OCI-M2 (cell line): ENCODE data around the gene SMOC1.

ENCODE experiments used
- DNase-seq: peaks from one replicate; lab custom pipeline; 2025; ENCODE audit not compliant: unreplicated experiment; lab: John Stamatoyannopoulos, UW

SMOC1 gene

GRCh38 chr14:69861025-69861569 is 18.1 kb upstream of the SMOC1 start:
- DNase-seq, result no peak

GRCh38 chr14:69863083-69863482 is 16.1 kb upstream of the SMOC1 start:
- no peak for DNase-seq

DNA sequence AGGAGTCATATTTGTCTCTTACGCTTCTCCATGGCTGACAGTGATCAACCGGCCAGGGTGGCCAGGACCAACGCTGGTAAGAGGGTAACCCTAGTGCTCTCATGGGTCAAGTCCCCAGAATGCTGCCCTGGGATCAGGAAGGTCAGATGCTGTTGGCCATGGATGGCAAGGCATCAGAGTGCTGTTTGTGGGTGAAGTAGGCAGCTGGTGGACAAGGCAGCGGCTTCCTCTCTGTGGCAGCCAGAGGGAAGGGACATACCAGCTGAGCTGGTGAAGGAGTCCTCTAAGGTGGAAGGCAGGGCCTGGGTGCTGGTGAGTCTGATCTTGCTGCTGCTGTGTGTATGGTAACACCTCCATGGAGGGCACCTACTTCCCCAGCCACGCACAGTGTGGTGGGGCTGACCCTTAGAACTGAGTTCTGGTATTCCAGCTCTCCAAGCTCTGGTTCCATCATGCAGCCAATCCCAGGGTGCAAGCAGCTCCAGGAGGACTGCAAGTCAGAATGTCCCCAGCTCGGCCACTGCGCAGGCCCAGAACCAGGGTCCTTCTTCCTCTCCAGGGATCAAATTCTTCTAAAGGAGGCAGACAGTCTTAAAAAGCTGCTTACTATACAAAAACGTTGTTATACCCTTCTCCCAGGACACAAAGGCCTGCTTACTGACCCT is 13.4 kb upstream of the SMOC1 start:
- DNase-seq, result no peak

GRCh38 chr14:69868363-69868963 is 10.8 kb upstream of the SMOC1 start:
- no peak for DNase-seq

DNA sequence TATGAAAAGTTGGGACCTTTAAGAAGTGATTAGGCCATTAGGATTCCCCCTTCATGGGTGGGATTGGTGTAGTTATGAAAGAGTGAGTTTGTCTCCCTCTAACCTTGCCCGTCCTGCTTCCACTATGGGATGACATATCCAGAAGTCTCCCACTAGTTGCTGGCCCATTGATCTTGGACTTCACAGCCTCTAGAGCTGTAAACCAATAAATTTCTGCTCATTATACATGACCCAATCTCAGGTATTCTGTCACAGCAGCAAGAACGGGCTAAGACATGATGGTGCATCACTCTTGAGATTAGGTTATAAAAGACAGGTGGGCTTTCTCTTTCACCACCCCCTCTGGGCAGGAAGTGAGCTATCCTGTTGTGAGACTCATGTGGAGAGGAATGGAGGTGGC is 8.6 kb upstream of the SMOC1 start:
- DNase-seq, result no peak

DNA sequence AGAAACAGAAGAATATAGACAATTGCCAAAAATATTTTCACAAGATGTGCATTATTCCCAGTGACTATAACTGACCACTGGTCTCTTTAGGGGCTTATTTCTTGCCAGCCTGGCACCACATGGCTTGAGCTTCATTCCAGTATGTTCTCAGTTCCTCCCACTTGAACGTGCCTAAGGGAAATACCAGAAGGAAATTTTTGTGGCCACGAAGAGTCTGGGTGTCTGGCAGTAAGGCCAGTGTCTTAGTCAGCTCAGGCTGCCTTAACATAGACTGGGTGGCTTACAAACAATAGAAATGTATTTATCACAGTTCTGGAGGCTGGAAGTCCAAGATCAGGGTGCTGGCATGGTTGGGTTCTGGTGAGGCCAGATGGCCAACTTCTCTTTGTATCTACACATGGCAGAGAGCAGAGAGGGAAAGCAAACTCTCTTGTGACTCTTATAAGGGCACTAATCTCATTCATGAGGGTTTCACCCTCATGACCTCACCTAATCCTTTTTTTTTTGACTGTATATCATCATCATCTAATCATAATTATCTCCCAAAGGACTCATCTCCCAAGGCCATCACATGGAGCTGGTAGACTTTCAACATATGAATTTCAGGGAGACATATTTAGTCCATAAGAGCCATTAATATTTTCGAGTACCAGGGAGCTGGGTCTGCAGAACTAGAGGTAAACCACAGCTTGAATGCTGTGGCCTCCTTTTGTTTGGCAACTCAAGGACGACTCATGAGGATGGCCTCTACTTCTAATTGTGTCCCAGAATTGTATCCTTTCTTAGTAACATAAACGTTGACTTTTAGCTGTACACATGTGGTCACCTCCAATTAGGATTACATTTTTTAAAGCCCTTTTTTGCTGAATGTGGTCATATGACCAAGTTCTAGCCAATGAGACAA is 5.1 kb upstream of the SMOC1 start:
- DNase-seq, result no peak

DNA sequence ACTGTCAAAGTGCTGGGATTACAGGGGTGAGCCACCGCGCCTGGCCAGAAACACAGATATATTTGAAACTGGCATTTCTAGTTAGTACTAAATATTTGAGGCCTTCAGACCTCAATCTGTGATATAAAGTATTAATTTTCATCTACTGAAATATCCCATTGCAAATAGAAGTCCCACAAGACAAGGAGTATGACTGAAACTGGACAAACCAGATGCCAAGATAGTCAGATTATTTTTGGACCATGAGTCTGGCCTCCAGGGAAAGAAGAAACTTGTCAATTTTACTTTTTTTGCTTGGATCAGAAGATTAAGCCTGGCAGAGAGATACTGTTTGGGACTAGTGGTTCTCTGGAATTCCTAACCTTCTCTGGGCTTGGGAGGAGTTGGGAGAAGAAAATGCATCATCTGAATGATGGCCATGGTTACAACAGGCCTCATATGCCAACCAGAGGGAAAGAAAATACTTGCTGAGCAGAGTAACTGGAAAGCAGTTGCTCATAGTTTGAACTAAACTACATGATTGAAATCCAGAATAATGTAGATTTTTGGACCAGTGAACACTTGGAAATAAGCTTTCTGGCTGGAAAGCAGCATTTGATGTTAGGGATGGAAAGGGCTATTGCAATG is 2.9 kb upstream of the SMOC1 start:
- no peak for DNase-seq

DNA sequence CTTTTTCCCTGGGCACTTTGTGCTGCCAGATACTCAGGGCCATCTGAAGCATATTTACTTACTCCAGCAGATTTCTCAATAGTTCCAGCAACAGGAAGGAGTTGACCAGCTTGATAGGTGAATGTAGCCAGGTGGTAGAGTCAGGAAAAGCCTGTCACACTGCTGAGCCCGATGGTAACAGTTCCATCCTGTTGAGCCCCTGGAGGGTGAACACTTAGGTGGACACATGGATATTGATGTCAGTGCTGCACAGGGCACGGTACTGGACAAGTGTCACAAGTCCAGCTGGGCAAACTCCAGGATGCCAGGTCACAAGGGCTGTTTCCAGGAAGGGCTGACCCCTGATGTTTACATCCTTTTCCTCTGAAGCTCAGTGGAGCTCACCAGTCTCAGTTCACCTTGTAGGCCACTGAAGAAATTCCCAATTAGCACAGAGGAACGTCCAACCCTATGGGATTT is 2.3 kb upstream of the SMOC1 start:
- no peak for DNase-seq

DNA sequence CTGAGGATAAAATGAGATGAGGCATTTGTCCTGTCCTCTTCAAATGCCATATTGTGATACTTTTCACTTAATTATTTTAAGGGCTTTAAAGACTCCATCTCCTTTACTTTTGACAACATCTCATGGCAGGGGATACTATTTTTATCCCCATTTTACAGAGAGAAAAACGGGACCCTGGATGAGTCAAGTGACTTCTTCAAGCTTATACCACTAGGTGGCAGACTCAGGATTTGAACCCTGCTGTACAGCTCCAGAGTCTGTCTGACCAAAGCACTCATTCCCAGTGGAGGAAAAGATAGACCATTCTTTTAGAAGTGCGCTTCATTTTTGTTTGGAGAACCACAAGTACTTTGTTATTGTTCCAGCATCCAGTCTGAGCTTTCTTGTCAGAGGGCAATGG is 1.7 kb upstream of the SMOC1 start:
- DNase-seq, result no peak

DNA sequence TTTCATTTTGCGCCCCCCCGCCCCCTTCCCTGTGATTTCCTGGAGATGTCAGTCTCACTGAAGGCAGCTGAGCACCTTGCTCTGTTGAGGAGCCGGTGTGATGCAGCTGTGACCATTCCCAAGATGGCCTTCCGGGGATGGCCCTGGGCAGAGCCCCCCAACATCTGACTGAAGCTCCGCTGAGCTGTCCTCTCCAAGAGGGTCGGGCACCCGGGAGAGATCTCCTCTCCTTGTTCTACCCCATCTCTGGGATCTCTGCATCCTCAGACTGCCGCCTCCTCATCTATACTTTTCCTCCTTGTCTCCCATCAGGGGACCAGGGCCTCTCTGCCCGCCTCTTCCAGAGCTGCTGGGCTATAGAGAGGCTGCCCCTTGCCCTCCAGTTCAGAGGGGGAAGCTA is 965 bp upstream of the SMOC1 start:
- no peak for DNase-seq

DNA sequence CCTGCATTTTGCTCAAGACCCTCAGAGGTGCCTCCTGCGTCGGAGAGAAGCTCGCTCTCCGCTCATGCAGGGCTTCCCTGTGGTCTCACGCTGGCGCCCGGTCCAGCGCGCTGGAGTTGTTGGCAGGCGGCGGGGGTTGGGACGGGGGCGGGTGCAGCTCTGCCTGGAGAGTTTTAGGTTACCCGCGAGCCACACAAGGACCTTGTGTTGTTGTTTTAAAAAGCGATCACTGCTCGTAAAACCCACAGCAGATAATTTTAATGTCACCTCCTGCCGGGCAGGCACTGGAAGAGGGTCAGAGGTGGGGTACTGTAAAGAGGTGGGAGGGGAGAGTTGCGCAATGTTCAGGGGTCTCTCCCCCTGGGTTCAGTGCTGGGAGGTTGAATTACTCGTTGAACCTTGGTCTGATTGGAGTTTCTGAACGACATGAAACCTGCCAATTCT is 850 bp downstream of the SMOC1 start:
- no peak for DNase-seq

DNA sequence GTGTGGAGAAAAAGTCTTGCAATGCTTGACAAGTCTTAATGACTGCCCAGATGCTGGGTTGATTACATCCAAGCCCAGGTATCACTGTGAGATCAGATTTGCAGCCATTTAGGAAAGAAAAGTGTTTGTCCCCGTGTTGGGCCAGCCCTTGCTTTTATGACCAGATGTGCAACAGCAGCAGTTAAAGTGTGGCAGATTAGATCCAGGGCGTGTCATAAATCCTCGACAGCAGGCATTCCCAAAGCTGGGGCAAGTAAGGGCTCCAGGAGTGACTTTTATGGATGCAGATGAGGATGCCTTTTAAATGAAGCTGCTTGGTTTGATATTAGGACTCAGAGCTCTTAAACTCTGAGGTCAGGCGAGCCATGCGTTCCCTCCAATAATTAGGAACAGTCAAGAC is 1.7 kb downstream of the SMOC1 start:
- no peak for DNase-seq

GRCh38 chr14:69882116-69882864 is 3.1 kb downstream of the SMOC1 start:
- no peak for DNase-seq

GRCh38 chr14:69882915-69883314 is 3.7 kb downstream of the SMOC1 start:
- no peak for DNase-seq

DNA sequence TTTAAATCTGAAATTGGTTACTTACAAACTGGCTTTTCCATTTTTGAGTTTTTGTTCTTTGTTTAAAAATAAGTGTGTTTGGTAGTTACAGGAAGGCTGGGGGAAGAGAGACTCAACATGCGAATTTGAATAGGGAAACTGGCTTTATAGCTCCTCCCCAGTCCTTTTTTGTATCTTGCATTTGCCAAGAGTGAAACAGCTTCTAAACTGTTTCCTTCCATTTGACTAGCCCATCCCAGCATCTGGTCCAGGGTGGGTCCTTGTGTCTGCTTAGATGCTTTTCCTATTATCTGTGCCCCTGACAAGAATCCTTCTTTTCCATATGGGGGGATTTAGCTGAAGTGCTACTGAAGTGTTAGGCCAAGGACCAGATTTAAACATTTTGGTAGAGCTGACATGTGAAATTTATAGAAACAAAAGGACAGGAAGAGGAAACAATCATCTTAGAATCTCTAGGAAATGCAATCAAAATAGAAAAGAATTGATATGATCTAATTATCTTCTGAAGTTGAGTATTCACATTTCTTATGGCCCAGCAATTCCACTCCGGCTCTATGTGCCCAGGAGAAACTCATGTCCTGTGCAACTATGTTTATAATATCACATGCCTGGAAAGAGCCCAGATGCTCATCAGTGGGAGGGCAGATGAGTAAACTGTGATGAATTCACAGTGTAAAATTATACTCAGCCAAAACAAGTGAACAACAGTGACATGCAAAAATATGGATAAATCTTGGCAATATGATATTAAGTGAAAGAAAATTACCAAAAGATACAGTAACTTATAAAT is 7.4 kb downstream of the SMOC1 start:
- no peak for DNase-seq

DNA sequence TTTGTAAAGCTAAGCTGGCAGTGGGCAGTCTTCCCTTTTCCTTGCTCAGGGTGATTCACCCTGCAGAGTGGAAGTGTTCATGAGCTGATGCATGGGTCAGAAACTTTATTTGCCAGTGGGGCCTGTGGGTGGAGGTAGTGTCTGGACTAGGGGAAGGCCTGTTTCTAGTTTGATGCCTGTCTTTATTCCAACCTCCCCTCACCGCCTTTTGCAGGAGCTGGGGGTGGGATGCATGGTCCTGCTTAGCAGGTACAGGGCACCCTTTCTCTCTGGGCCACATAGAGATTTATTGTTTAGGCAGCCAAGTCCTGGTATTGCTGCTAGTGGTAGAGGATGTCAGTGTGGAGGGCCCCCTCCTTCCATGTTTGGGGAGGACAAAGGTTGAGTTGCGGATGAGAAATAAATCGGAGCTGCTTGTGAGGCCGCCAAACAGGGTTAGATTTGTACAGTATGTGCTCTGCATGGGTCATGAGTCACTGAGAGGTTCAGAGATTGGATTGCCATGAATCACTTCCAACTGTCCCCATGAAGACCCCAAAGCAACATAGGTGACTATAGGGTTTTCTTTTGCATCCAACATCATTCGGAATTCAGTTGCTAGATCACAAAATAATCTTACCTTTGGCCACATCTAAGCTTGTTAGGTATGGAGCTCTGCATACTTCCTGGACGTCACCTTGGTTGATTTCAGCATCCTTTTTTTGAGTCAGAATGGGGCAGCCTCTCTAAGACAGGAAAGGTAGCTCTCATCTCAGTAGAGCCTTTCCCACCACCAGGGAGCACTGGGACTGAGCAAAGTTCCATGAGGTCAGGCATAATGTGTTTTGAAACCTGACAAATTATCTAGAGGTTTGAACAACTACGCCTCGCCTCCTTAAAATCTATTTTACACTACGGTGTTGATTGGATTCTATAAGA is 8.8 kb downstream of the SMOC1 start:
- no peak for DNase-seq

DNA sequence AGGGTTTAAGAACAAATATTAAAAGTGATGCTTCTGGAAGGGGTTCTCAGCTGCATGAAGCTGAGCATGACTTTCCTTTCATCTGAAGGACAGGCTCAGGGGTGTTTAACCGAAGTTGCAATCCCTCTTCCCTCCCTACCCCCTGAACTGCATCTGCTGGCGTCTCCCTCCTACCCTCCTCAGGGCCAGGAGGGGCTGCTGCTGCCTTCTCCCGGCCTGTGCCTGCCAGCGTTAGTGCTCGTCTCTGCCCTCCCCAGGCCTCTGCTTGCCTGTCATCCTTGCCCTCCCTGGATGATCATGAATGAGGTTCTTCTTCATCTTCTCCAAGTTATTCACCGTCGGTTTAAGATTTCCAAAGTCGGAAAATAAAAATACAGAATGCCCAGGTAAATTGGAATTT is 12.2 kb downstream of the SMOC1 start:
- no peak for DNase-seq

DNA sequence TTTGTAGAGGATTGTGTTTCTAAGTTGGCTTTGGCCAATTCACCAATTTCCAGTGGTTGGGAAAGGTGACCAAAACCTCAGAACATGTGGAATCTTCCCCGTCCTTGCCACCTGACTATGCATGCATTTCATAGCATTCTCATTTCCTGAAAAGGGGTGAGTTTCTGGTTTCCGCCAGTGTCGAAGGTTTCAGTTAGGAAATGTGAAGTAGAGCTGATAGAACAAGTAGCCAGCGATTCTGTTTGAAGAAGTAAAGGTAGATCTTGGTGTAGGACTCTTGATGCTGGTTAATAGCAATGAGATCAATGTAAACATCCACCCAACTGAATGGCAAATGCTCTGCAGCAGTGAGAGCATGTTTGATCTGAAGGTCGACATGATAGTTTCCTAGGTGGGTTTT is 15.9 kb downstream of the SMOC1 start:
- DNase-seq, result no peak

DNA sequence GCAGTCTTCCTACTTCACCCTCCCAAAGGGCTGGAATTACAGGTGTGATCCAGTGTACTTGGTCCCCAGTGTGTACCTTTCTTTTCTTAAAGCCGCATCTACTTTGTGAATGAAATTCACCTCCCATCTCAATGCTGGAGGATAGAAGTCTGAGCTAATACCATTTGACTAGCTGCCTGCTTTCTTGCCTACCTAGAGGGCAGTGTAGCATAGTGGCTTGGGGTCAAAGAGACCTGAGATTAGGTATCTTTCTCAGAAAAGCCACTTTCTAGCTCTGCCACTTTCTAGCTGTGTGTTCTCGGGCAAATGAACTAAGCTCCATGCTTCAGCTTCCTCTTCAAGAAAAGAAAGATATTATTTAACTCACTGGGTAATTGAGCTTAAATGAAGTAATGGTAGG is 16.9 kb downstream of the SMOC1 start:
- DNase-seq, result no peak
